Natural killer cell treated with Interleukin-12 subunit alpha and Interleukin-12 subunit beta and Interleukin-15 and Interleukin-18, amount 100 ng/mL, for 72 hours (primary cell): Measurements from ENCODE around the gene KISS1R. TPM values are rescaled to one million over a fixed set of nuclear protein-coding genes. Genes with fewer than 3 reads are reported as not detected.

Experiments used
- ATAC-seq, 2 donors: fragments of 150-1000 bp; cut with Tn5 transposase in 1 of 2; sonication (Bioruptor Pico), chemical (Tn5 transposase) in 1 of 2; 2 replicates each; pipeline ENCODE4 v1.10.0; 2021
- DNase-seq: peaks from one replicate; pipeline ENCODE4 v3.0.0; 2022; ENCODE audit warnings: low spot score
- H3K27ac Mint-ChIP-seq, 2 donors: 1 replicate in 1 of 2; 2 replicates in 1 of 2; pipeline ENCODE4 v1.8.0; 2022; ENCODE audit warnings: mixed read lengths in 2 of 2, mild to moderate bottlenecking in 1 of 2, moderate library complexity in 1 of 2
- H3K27me3 Mint-ChIP-seq, 2 donors: 1 replicate in 1 of 2; 2 replicates in 1 of 2; pipeline ENCODE4 v1.8.0; 2022; ENCODE audit warnings: mixed read lengths in 2 of 2
- H3K36me3 Mint-ChIP-seq: one replicate; pipeline ENCODE4 v1.8.0; 2022; ENCODE audit warnings: mixed read lengths
- H3K4me1 Mint-ChIP-seq, 2 donors: 1 replicate in 1 of 2; 2 replicates in 1 of 2; pipeline ENCODE4 v1.8.0; 2022; ENCODE audit warnings: low read depth in 2 of 2, mixed read lengths in 2 of 2, mild to moderate bottlenecking in 1 of 2
- H3K4me3 Mint-ChIP-seq: one replicate; pipeline ENCODE4 v1.8.0; 2022; ENCODE audit warnings: mixed read lengths
- H3K9me3 Mint-ChIP-seq: 2 replicates; pipeline ENCODE4 v1.8.0; 2022; ENCODE audit warnings: mixed read lengths
- total RNA-seq, 2 donors: library from RNA; stranded (reverse); gene quantifications; one replicate each; pipeline ENCODE4 v1.2.3, GENCODE V29; 2022

The KISS1R gene
- total RNA-seq, 2 donors from 2014 or later, result 1.1 TPM; not detected in 1

- ATAC-seq, result no peak
- H3K27me3 Mint-ChIP-seq, result no peaks in the 10 kb centered on the region
These were observed 10.8 kb downstream of the KISS1R start for GRCh38 chr19:927780-928401.

GRCh38 chr19:928471-929202 is 11.5 kb downstream of the KISS1R start:
- Mint-ChIP-seq H3K27me3 (no peaks in the 10 kb centered on the region), H3K27ac (no peak overlapping the region), H3K4me1 (peaks cover 0 to 5% of the 10 kb centered on the region in 2 donors), H3K36me3 (no peaks in the 10 kb centered on the region), H3K9me3 (no peaks in the 10 kb centered on the region), H3K4me3 (no peak overlapping the region)
- ATAC-seq, result no peak
- DNase-seq, result no peak

More at GRCh38 chr19:927780-928401, 10.8 kb downstream of the KISS1R start:
- no peaks in the 10 kb centered on the region for H3K9me3 Mint-ChIP-seq
- DNase-seq, result no peak
- no peaks in the 10 kb centered on the region for H3K36me3 Mint-ChIP-seq
- peaks cover 0 to 3% of the 10 kb centered on the region in 2 donors for H3K4me1 Mint-ChIP-seq
- peak overlapping the region; percentile 6 for H3K4me3 Mint-ChIP-seq
- H3K27ac Mint-ChIP-seq, result no peak overlapping the region

GRCh38 chr19:929203-929890 is 12.2 kb downstream of the KISS1R start:
- H3K9me3 Mint-ChIP-seq, result no peaks in the 10 kb centered on the region
- H3K36me3 Mint-ChIP-seq, result no peaks in the 10 kb centered on the region
- H3K27ac Mint-ChIP-seq, result no peak overlapping the region
- DNase-seq (no peak), ATAC-seq (no peak)
- H3K4me3 Mint-ChIP-seq, result no peak overlapping the region
- H3K4me1 Mint-ChIP-seq, result peaks cover 0 to 5% of the 10 kb centered on the region in 2 donors
- H3K27me3 Mint-ChIP-seq, result no peaks in the 10 kb centered on the region

GRCh38 chr19:929891-930258 is 12.7 kb downstream of the KISS1R start:
- H3K4me3 Mint-ChIP-seq, result no peak overlapping the region
- no peaks in the 10 kb centered on the region for H3K27me3 Mint-ChIP-seq
- no peaks in the 10 kb centered on the region for H3K36me3 Mint-ChIP-seq
- no peaks in the 10 kb centered on the region for H3K9me3 Mint-ChIP-seq
- DNase-seq (no peak), ATAC-seq (no peak)
- H3K4me1 Mint-ChIP-seq, result peaks cover 0 to 5% of the 10 kb centered on the region in 2 donors
- no peak overlapping the region for H3K27ac Mint-ChIP-seq

- ATAC-seq (no peak), DNase-seq (no peak)
- Mint-ChIP-seq H3K4me1 (peaks cover 3 to 8% of the 10 kb centered on the region in 2 donors), H3K36me3 (peaks cover under 1% of the 10 kb centered on the region), H3K4me3 (no peak overlapping the region), H3K27ac (no peak overlapping the region), H3K27me3 (no peaks in the 10 kb centered on the region), H3K9me3 (no peaks in the 10 kb centered on the region)
These were observed 14.9 kb downstream of the KISS1R start for GRCh38 chr19:931860-932647.

- Mint-ChIP-seq H3K27me3 (peaks cover 0 to 2% of the 10 kb centered on the region in 2 donors), H3K9me3 (peaks cover 3% of the 10 kb centered on the region), H3K4me1 (peaks cover 8 to 13% of the 10 kb centered on the region in 2 donors), H3K27ac (peak overlapping the region; percentile 39 to 81), H3K4me3 (peak overlapping the region; percentile 79), H3K36me3 (peaks cover 6% of the 10 kb centered on the region)
- DNase-seq, result no peak
- peak; percentile 62 to 72 for ATAC-seq
These were observed 15.8 kb downstream of the KISS1R start for GRCh38 chr19:932648-933552.

GRCh38 chr19:933553-933882 is 16.4 kb downstream of the KISS1R start:
- no peak for ATAC-seq
- H3K27ac Mint-ChIP-seq, result no peak overlapping the region
- peaks cover 3% of the 10 kb centered on the region for H3K9me3 Mint-ChIP-seq
- DNase-seq, result no peak
- peaks cover 6% of the 10 kb centered on the region for H3K36me3 Mint-ChIP-seq
- no peak overlapping the region for H3K4me3 Mint-ChIP-seq
- peaks cover 8 to 16% of the 10 kb centered on the region in 2 donors for H3K4me1 Mint-ChIP-seq
- peaks cover 0 to 2% of the 10 kb centered on the region in 2 donors for H3K27me3 Mint-ChIP-seq

- H3K27ac Mint-ChIP-seq, result no peak overlapping the region
- H3K36me3 Mint-ChIP-seq, result peaks cover 6% of the 10 kb centered on the region
- DNase-seq (no peak), ATAC-seq (no peak)
- no peak overlapping the region for H3K4me3 Mint-ChIP-seq
- peaks cover 0 to 2% of the 10 kb centered on the region in 2 donors for H3K27me3 Mint-ChIP-seq
- peaks cover 8 to 17% of the 10 kb centered on the region in 2 donors for H3K4me1 Mint-ChIP-seq
- H3K9me3 Mint-ChIP-seq, result peaks cover 3% of the 10 kb centered on the region
These were observed 17.2 kb downstream of the KISS1R start for GRCh38 chr19:934197-934840.

- DNase-seq (no peak), ATAC-seq (no peak)
- Mint-ChIP-seq H3K4me3 (no peak overlapping the region), H3K27ac (no peak overlapping the region), H3K9me3 (peaks cover 3% of the 10 kb centered on the region), H3K36me3 (peaks cover 6% of the 10 kb centered on the region), H3K4me1 (peaks cover 9 to 24% of the 10 kb centered on the region in 2 donors), H3K27me3 (peaks cover 0 to 2% of the 10 kb centered on the region in 2 donors)
These were observed 17.8 kb downstream of the KISS1R start for GRCh38 chr19:934865-935479.

- H3K9me3 Mint-ChIP-seq, result peaks cover 3% of the 10 kb centered on the region
- H3K4me1 Mint-ChIP-seq, result peaks cover 14 to 29% of the 10 kb centered on the region in 2 donors
- H3K27me3 Mint-ChIP-seq, result peaks cover 0 to 2% of the 10 kb centered on the region in 2 donors
- peaks cover 6% of the 10 kb centered on the region for H3K36me3 Mint-ChIP-seq
- H3K4me3 Mint-ChIP-seq, result no peak overlapping the region
- ATAC-seq (no peak), DNase-seq (no peak)
- H3K27ac Mint-ChIP-seq, result no peak overlapping the region
These were observed 19.0 kb downstream of the KISS1R start for GRCh38 chr19:936175-936546.

- peak overlapping the region; percentile 56 for H3K4me3 Mint-ChIP-seq
- peaks cover 21 to 35% of the 10 kb centered on the region in 2 donors for H3K4me1 Mint-ChIP-seq
- peaks cover 3% of the 10 kb centered on the region for H3K9me3 Mint-ChIP-seq
- H3K27ac Mint-ChIP-seq, result peak overlapping the region; percentile 51 to 66
- H3K36me3 Mint-ChIP-seq, result peaks cover 6% of the 10 kb centered on the region
- DNase-seq (peak; percentile 86), ATAC-seq (peak; percentile 72 to 84)
- peaks cover 0 to 2% of the 10 kb centered on the region in 2 donors for H3K27me3 Mint-ChIP-seq
These were observed 20.1 kb downstream of the KISS1R start for GRCh38 chr19:937259-937694.
